NB4 (cell line): ENCODE measurements around the gene DOCK4.

Experiments used
- DNase-seq: peaks from one replicate; pipeline ENCODE4 v3.0.0; 2010; ENCODE audit warnings: low read depth
- H3K4me3 ChIP-seq: one replicate; pipeline ENCODE4 v1.5.1; 2011; ENCODE audit warnings: mild to moderate bottlenecking, low read depth, low read length, moderate library complexity
- CTCF ChIP-seq: IDR thresholded peaks from one replicate; pipeline ENCODE4 v1.5.1; 2012; ENCODE audit warnings: low read depth, low read length
- MYC ChIP-seq: IDR thresholded peaks from 2 replicates; pipeline ENCODE4 v1.6.1; 2011; ENCODE audit warnings: low read depth, low read length
- POLR2A ChIP-seq: IDR thresholded peaks from 2 replicates; pipeline ENCODE4 v1.6.1; 2011; ENCODE audit warnings: mild to moderate bottlenecking; ENCODE audit not compliant: insufficient read length; ENCODE audit errors: extremely low read depth
- TF ChIP-seq, protein P1 (sequence below): IDR thresholded peaks from 2 replicates; pipeline ENCODE4 v1.6.1; 2011; ENCODE audit warnings: low read depth, low read length

The DOCK4 gene

GRCh38 chr7:111732923-111733322 is 473.3 kb downstream of the DOCK4 start:
- no peak overlapping the region for H3K4me3 ChIP-seq
- peak; percentile 13 for DNase-seq
- TF ChIP-seq CTCF (no peak), POLR2A (no peak), MYC (no peak)
- TF ChIP-seq, protein P1, sequence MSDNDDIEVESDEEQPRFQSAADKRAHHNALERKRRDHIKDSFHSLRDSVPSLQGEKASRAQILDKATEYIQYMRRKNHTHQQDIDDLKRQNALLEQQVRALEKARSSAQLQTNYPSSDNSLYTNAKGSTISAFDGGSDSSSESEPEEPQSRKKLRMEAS = no peak

- TF ChIP-seq MYC (no peak), CTCF (peak; percentile 74), POLR2A (no peak)
- H3K4me3 ChIP-seq = no peak overlapping the region
- DNase-seq = peak; percentile 72
These were observed 475.5 kb downstream of the DOCK4 start for GRCh38 chr7:111730476-111731300.

DNA sequence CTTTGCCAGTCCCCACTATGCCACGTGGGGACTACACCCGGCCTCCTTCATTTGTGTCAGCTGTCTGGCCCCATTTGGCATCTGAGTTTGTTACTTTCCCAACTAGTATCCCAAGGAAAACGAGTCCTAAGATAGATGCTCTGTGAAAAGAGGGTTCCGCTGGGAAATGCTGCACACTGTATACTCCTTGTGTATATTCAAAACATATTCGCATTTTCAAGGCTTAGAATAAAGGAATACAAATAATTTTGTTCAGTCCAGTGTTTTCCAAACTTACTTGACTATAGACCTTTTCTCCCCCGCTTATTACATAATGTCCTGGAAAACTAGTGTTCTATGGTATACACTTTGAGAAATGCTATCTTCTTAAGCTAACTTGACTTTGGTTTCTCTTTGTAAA is 476.1 kb downstream of the DOCK4 start:
- DNase-seq = no peak
- TF ChIP-seq POLR2A (no peak), CTCF (no peak), MYC (no peak)
- TF ChIP-seq, protein P1 = no peak
- H3K4me3 ChIP-seq = no peak overlapping the region

DNA sequence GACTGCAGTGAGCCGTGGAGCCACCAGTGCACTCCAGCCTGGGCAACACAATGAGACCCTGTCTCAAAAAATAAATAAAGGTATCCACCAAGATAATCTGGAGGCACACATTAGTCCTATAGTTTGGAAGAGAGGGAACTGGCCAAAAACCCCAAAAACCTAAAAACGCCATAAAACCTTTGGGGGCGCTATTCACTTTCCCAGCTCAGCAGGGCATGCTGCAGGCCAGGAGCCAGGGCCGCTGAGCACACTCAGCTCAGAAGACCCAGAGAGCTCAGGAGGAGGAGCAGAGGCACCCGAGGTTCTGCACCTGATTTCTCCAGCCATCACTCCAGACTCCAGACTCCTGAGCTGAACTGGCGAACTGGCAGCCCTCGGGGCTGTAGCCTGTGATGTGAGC is 476.7 kb downstream of the DOCK4 start:
- H3K4me3 ChIP-seq = no peak overlapping the region
- DNase-seq = no peak
- TF ChIP-seq, protein P1 = no peak
- TF ChIP-seq POLR2A (no peak), MYC (no peak), CTCF (no peak)

GRCh38 chr7:111728635-111728995 is 477.6 kb downstream of the DOCK4 start:
- DNase-seq = no peak
- no peak overlapping the region for H3K4me3 ChIP-seq
- TF ChIP-seq POLR2A = no peak

DNA sequence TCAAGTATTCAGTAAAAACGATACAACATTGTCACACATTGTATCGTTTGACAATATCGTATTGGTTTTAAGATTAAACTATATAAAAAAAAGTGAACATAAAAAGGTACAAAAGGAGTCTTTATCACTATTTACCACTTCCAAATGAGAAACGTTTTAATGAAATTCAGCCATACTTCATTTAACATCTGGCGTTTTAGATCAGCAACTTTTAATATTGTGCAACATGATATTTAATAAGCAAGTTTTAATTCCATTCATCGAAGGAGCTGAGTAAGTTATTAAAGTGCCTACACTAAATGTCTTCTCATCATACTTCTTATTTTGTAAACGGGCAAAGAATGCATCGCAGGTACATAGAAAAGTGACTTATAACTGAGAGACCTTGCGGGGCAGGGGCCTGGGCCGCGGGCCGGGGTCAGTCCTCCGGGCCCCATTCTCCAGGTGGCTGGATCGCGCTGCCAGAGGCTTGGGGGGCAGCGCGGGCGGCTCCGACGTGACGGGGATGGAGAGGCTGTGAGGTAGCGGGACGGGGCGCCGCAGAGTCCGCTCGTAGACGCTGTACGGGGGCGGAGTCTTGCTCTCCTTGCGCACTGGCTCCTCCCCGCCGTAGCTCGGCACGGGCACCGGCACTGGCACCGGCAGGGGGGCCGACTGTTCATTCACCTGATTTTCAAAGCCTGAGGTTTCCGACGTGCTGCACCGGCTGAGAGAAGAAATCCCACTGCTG is 478.1 kb downstream of the DOCK4 start:
- no peak for DNase-seq
- no peak overlapping the region for H3K4me3 ChIP-seq
- TF ChIP-seq, protein P1 = no peak
- TF ChIP-seq CTCF (no peak), MYC (no peak), POLR2A (no peak)
